Measurements from ENCODE around the gene PPP2R5D. TPM values are rescaled to one million over a fixed set of nuclear protein-coding genes. Genes with fewer than 3 reads are reported as not detected.
"Not testable (repeated sequence)": the region's sequence is repeated elsewhere in the genome, so short reads cannot be mapped to it uniquely, and the experiment has no call there.

PPP2R5D gene
- polyA plus RNA-seq, 1 donor from 2014 or later, result 17.5 TPM

- H3K27me3 Mint-ChIP-seq, H3K27ac Mint-ChIP-seq, H3K4me3 Mint-ChIP-seq, H3K9me3 Mint-ChIP-seq, H3K4me1 Mint-ChIP-seq, H3K36me3 Mint-ChIP-seq: not testable (repeated sequence)
Observed at GRCh38 chr6:42998205-42998604, 13.8 kb downstream of the PPP2R5D start.

GRCh38 chr6:43001843-43002242 lies 17.5 kb downstream of the PPP2R5D start:
- H3K27ac Mint-ChIP-seq, result no peak overlapping the region
- no peaks in the 10 kb centered on the region for H3K27me3 Mint-ChIP-seq
- no peaks in the 10 kb centered on the region for H3K9me3 Mint-ChIP-seq
- peaks cover 0 to 2% (median 0%) of the 10 kb centered on the region in 3 donors for H3K4me1 Mint-ChIP-seq
- H3K36me3 Mint-ChIP-seq, result no peaks in the 10 kb centered on the region
- no peak overlapping the region for H3K4me3 Mint-ChIP-seq

GRCh38 chr6:43005844-43006243 lies 21.5 kb downstream of the PPP2R5D start:
- H3K27ac Mint-ChIP-seq, result no peak overlapping the region
- H3K27me3 Mint-ChIP-seq, result no peaks in the 10 kb centered on the region
- H3K36me3 Mint-ChIP-seq, result no peaks in the 10 kb centered on the region
- no peak overlapping the region for H3K4me3 Mint-ChIP-seq
- peaks cover 7 to 16% (median 7%) of the 10 kb centered on the region in 3 donors for H3K4me1 Mint-ChIP-seq
- no peaks in the 10 kb centered on the region for H3K9me3 Mint-ChIP-seq

- Mint-ChIP-seq H3K4me3 (no peak overlapping the region), H3K4me1 (peaks cover 7 to 16% (median 9%) of the 10 kb centered on the region in 3 donors), H3K27me3 (no peaks in the 10 kb centered on the region), H3K36me3 (no peaks in the 10 kb centered on the region), H3K9me3 (no peaks in the 10 kb centered on the region), H3K27ac (no peak overlapping the region)
Observed at GRCh38 chr6:43006251-43006650, 21.9 kb downstream of the PPP2R5D start.

GRCh38 chr6:43007126-43007525 lies 22.8 kb downstream of the PPP2R5D start:
- no peaks in the 10 kb centered on the region for H3K36me3 Mint-ChIP-seq
- peaks cover 7 to 16% (median 15%) of the 10 kb centered on the region in 3 donors for H3K4me1 Mint-ChIP-seq
- H3K27me3 Mint-ChIP-seq, result no peaks in the 10 kb centered on the region
- H3K9me3 Mint-ChIP-seq, result no peaks in the 10 kb centered on the region
- peak overlapping the region in 1 of 3 donors; percentile 53 for H3K27ac Mint-ChIP-seq
- H3K4me3 Mint-ChIP-seq, result no peak overlapping the region

GRCh38 chr6:43009124-43009523 lies 24.8 kb downstream of the PPP2R5D start:
- H3K27me3 Mint-ChIP-seq, result no peaks in the 10 kb centered on the region
- H3K4me1 Mint-ChIP-seq, result peaks cover 19 to 33% (median 30%) of the 10 kb centered on the region in 3 donors
- H3K27ac Mint-ChIP-seq, result peak overlapping the region in 2 of 3 donors; percentile 12 to 56
- no peaks in the 10 kb centered on the region for H3K36me3 Mint-ChIP-seq
- H3K4me3 Mint-ChIP-seq, result peak overlapping the region in 1 of 4 donors; percentile 57
- no peaks in the 10 kb centered on the region for H3K9me3 Mint-ChIP-seq

- H3K4me1 Mint-ChIP-seq, result peaks cover 24 to 43% (median 39%) of the 10 kb centered on the region in 3 donors
- peak overlapping the region in 1 of 4 donors; percentile 55 for H3K4me3 Mint-ChIP-seq
- H3K27ac Mint-ChIP-seq, result peak overlapping the region in 1 of 3 donors; percentile 64
- no peaks in the 10 kb centered on the region for H3K27me3 Mint-ChIP-seq
- H3K9me3 Mint-ChIP-seq, result no peaks in the 10 kb centered on the region
- no peaks in the 10 kb centered on the region for H3K36me3 Mint-ChIP-seq
Observed at GRCh38 chr6:43011207-43011606, 26.8 kb downstream of the PPP2R5D start.

GRCh38 chr6:43012364-43012763 lies 28.0 kb downstream of the PPP2R5D start:
- no peaks in the 10 kb centered on the region for H3K9me3 Mint-ChIP-seq
- peak overlapping the region in 2 of 3 donors; percentile 25 to 60 for H3K27ac Mint-ChIP-seq
- peaks cover 2% of the 10 kb centered on the region for H3K36me3 Mint-ChIP-seq
- no peaks in the 10 kb centered on the region for H3K27me3 Mint-ChIP-seq
- peak overlapping the region; percentile 55 to 87 (median 84) for H3K4me3 Mint-ChIP-seq
- H3K4me1 Mint-ChIP-seq, result peaks cover 24 to 47% (median 39%) of the 10 kb centered on the region in 3 donors

GRCh38 chr6:43013097-43013842 lies 28.9 kb downstream of the PPP2R5D start:
- no peaks in the 10 kb centered on the region for H3K9me3 Mint-ChIP-seq
- peak overlapping the region; percentile 37 to 94 (median 60) for H3K27ac Mint-ChIP-seq
- H3K4me3 Mint-ChIP-seq, result peak overlapping the region; percentile 82 to 95 (median 92)
- H3K27me3 Mint-ChIP-seq, result no peaks in the 10 kb centered on the region
- H3K4me1 Mint-ChIP-seq, result peaks cover 22 to 44% (median 38%) of the 10 kb centered on the region in 3 donors
- peaks cover 2% of the 10 kb centered on the region for H3K36me3 Mint-ChIP-seq

GRCh38 chr6:43013843-43014433 lies 29.6 kb downstream of the PPP2R5D start, which contains the start of the genes KLHDC3 and MEA1:
Gene KLHDC3 (plus strand): TSS chr6:43014249. CDS start chr6:43017193, 2,944 bp downstream.
Gene MEA1 (minus strand): TSS chr6:43013946. CDS start chr6:43013813, 133 bp downstream.
- Mint-ChIP-seq H3K36me3 (peaks cover 2% of the 10 kb centered on the region), H3K4me1 (peaks cover 17 to 37% (median 35%) of the 10 kb centered on the region in 3 donors), H3K27ac (peak within 1 kb of the TSS; percentile 37 to 94 (median 60)), H3K9me3 (no peaks in the 10 kb centered on the region), H3K27me3 (no peaks in the 10 kb centered on the region), H3K4me3 (peak within 1 kb of the TSS; percentile 82 to 95 (median 92))

- no peaks in the 10 kb centered on the region for H3K27me3 Mint-ChIP-seq
- peak overlapping the region; percentile 82 to 95 (median 92) for H3K4me3 Mint-ChIP-seq
- H3K27ac Mint-ChIP-seq, result peak overlapping the region; percentile 34 to 80 (median 60)
- peaks cover 17 to 37% (median 32%) of the 10 kb centered on the region in 3 donors for H3K4me1 Mint-ChIP-seq
- H3K9me3 Mint-ChIP-seq, result no peaks in the 10 kb centered on the region
- peaks cover 2% of the 10 kb centered on the region for H3K36me3 Mint-ChIP-seq
Observed at GRCh38 chr6:43014434-43014909, 30.1 kb downstream of the PPP2R5D start.

- H3K27me3 Mint-ChIP-seq, result no peaks in the 10 kb centered on the region
Observed at GRCh38 chr6:43016176-43016942, 32.0 kb downstream of the PPP2R5D start.

GRCh38 chr6:43016943-43017334 lies 32.6 kb downstream of the PPP2R5D start:
- Mint-ChIP-seq H3K4me3 (peak overlapping the region in 1 of 4 donors; percentile 37), H3K27me3 (no peaks in the 10 kb centered on the region), H3K4me1 (peaks cover 17 to 39% (median 28%) of the 10 kb centered on the region in 3 donors), H3K9me3 (no peaks in the 10 kb centered on the region), H3K27ac (peak overlapping the region in 1 of 3 donors; percentile 73), H3K36me3 (peaks cover 2% of the 10 kb centered on the region)

More at GRCh38 chr6:43016176-43016942, 32.0 kb downstream of the PPP2R5D start:
- Mint-ChIP-seq H3K36me3 (peaks cover 2% of the 10 kb centered on the region), H3K27ac (peak overlapping the region in 1 of 3 donors; percentile 14), H3K4me3 (peak overlapping the region; percentile 52 to 73 (median 62)), H3K4me1 (peaks cover 17 to 37% (median 29%) of the 10 kb centered on the region in 3 donors), H3K9me3 (no peaks in the 10 kb centered on the region)

GRCh38 chr6:43019152-43019551 lies 34.8 kb downstream of the PPP2R5D start:
- peaks cover 2% of the 10 kb centered on the region for H3K36me3 Mint-ChIP-seq
- H3K27me3 Mint-ChIP-seq, result no peaks in the 10 kb centered on the region
- H3K9me3 Mint-ChIP-seq, result no peaks in the 10 kb centered on the region
- peaks cover 5 to 22% (median 12%) of the 10 kb centered on the region in 3 donors for H3K4me1 Mint-ChIP-seq
- H3K27ac Mint-ChIP-seq, result no peak overlapping the region
- H3K4me3 Mint-ChIP-seq, result peak overlapping the region in 2 of 4 donors; percentile 44 to 89

All from IgD-negative memory B cell (primary cell).